Mammary microvascular endothelial cell (primary cell): Measurements from ENCODE around the gene TMOD3. TPM values are rescaled to one million over a fixed set of nuclear protein-coding genes. Genes with fewer than 3 reads are reported as not detected.

Experiments used
- total RNA-seq: library from RNA; depleted of rRNA; stranded (reverse); fragments of >200 nt; gene quantifications from 2 replicates; pipeline ENCODE4 v1.2.3, GENCODE V29; 2015

TMOD3 gene
- total RNA-seq: 40.4 and 44.1 TPM in 2 replicates

GRCh38 chr15:51829376-51830275 lies at the start of gene TMOD3:
TSS of gene TMOD3 (plus strand) at chr15:51829653. CDS start at chr15:51862885, 33,232 bp downstream.

Other genes with a start within 250 kb of the TMOD3 start
- gene DMXL2, start 206.9 kb upstream of the TMOD3 start, total RNA-seq: 8.3 and 53.6 TPM in 2 replicates
- gene SCG3, start 148.2 kb upstream of the TMOD3 start, total RNA-seq: not detected in 2 replicates
- 21.6 and 25.6 TPM in 2 replicates for gene LYSMD2, start 92.0 kb upstream of the TMOD3 start, total RNA-seq
- 8.0 and 8.3 TPM in 2 replicates for gene TMOD2, start 78.1 kb upstream of the TMOD3 start, total RNA-seq
- 26.2 and 35.3 TPM in 2 replicates for gene LEO1, start 142.1 kb downstream of the TMOD3 start, total RNA-seq
- gene MAPK6, start 189.6 kb downstream of the TMOD3 start, total RNA-seq: 30.1 and 35.1 TPM in 2 replicates